Neural crest cell (in vitro differentiated cells): ENCODE data around the gene FOXK1. TPM values are rescaled to one million over a fixed set of nuclear protein-coding genes. Genes with fewer than 3 reads are reported as not detected.
"Not testable (repeated sequence)": the region's sequence is repeated elsewhere in the genome, so short reads cannot be mapped to it uniquely, and the experiment has no call there.

ENCODE experiments used
- DNase-seq: peaks from one replicate; pipeline ENCODE4 v3.0.0; 2021; ENCODE audit warnings: low read depth, mixed read lengths, low spot score
- H3K27ac Mint-ChIP-seq: one replicate; pipeline ENCODE4 v1.8.0; 2021; ENCODE audit warnings: mild to moderate bottlenecking, mixed read lengths; ENCODE audit not compliant: unreplicated experiment
- H3K27me3 Mint-ChIP-seq: 2 replicates; pipeline ENCODE4 v1.8.0; 2021; ENCODE audit warnings: low read depth, mild to moderate bottlenecking, mixed read lengths
- H3K36me3 Mint-ChIP-seq: 2 replicates; pipeline ENCODE4 v1.8.0; 2021; ENCODE audit warnings: low read depth, mild to moderate bottlenecking, mixed read lengths
- H3K4me1 Mint-ChIP-seq: 2 replicates; pipeline ENCODE4 v1.8.0; 2021; ENCODE audit warnings: mixed read lengths
- H3K4me3 Mint-ChIP-seq: one replicate; pipeline ENCODE4 v1.8.0; 2021; ENCODE audit warnings: mild to moderate bottlenecking, mixed read lengths
- H3K9me3 Mint-ChIP-seq: 2 replicates; pipeline ENCODE4 v1.8.0; 2021; ENCODE audit warnings: mixed read lengths
- CTCF ChIP-seq: fragments of 200-600 bp; sonication (generic); conservative IDR thresholded peaks from 2 replicates; pipeline ENCODE4 v1.5.0; 2021; ENCODE audit warnings: antibody characterized with exemption, mild to moderate bottlenecking
- total RNA-seq: library from RNA; stranded (reverse); gene quantifications from 2 replicates; pipeline ENCODE4 v1.2.1, GENCODE V29; 2021

FOXK1 gene
- total RNA-seq, 1 donor from 2014 or later, result 29.1 TPM

GRCh38 chr7:4668510-4668847, 13.6 kb upstream of the FOXK1 start:
- TF ChIP-seq CTCF, result no peak
- DNase-seq, result no peak
- H3K4me3 Mint-ChIP-seq, result no peak overlapping the region
- peaks cover 8% of the 10 kb centered on the region for H3K4me1 Mint-ChIP-seq
- no peaks in the 10 kb centered on the region for H3K36me3 Mint-ChIP-seq
- H3K9me3 Mint-ChIP-seq, result no peaks in the 10 kb centered on the region
- H3K27ac Mint-ChIP-seq, result no peak overlapping the region
- H3K27me3 Mint-ChIP-seq, result no peaks in the 10 kb centered on the region

- H3K9me3 Mint-ChIP-seq, result no peaks in the 10 kb centered on the region
- no peak overlapping the region for H3K4me3 Mint-ChIP-seq
- TF ChIP-seq CTCF, result no peak
- H3K27me3 Mint-ChIP-seq, result no peaks in the 10 kb centered on the region
- peaks cover 4% of the 10 kb centered on the region for H3K4me1 Mint-ChIP-seq
- no peak for DNase-seq
- H3K36me3 Mint-ChIP-seq, result no peaks in the 10 kb centered on the region
- no peak overlapping the region for H3K27ac Mint-ChIP-seq
These were observed 11.3 kb upstream of the FOXK1 start for GRCh38 chr7:4670791-4671190.

- H3K36me3 Mint-ChIP-seq, result no peaks in the 10 kb centered on the region
- H3K4me1 Mint-ChIP-seq, result no peaks in the 10 kb centered on the region
- DNase-seq, result no peak
- no peak for TF ChIP-seq CTCF
- H3K27ac Mint-ChIP-seq, result no peak overlapping the region
- peaks cover 3% of the 10 kb centered on the region for H3K27me3 Mint-ChIP-seq
- H3K4me3 Mint-ChIP-seq, result no peak overlapping the region
- no peaks in the 10 kb centered on the region for H3K9me3 Mint-ChIP-seq
These were observed 6.2 kb upstream of the FOXK1 start for GRCh38 chr7:4675771-4676367.

GRCh38 chr7:4677518-4677917, 4.6 kb upstream of the FOXK1 start:
- not testable (repeated sequence) for H3K27me3 Mint-ChIP-seq, H3K27ac Mint-ChIP-seq, H3K36me3 Mint-ChIP-seq, H3K4me3 Mint-ChIP-seq, DNase-seq, H3K4me1 Mint-ChIP-seq, H3K9me3 Mint-ChIP-seq

- H3K36me3 Mint-ChIP-seq, result no peaks in the 10 kb centered on the region
- TF ChIP-seq CTCF, result no peak
- H3K9me3 Mint-ChIP-seq, result no peaks in the 10 kb centered on the region
These were observed 760 bp upstream of the FOXK1 start for GRCh38 chr7:4681218-4681851.

GRCh38 chr7:4682621-4683042, 537 bp downstream of the FOXK1 start:
- Mint-ChIP-seq H3K27me3 (peaks cover 3% of the 10 kb centered on the region), H3K4me1 (peaks cover 19% of the 10 kb centered on the region), H3K4me3 (peak overlapping the region; percentile 88), H3K36me3 (no peaks in the 10 kb centered on the region), H3K9me3 (no peaks in the 10 kb centered on the region), H3K27ac (no peak overlapping the region)
- no peak for DNase-seq
- no peak for TF ChIP-seq CTCF

More at GRCh38 chr7:4681218-4681851, 760 bp upstream of the FOXK1 start:
- H3K4me1 Mint-ChIP-seq, result peaks cover 18% of the 10 kb centered on the region
- H3K27me3 Mint-ChIP-seq, result peaks cover 3% of the 10 kb centered on the region
- H3K27ac Mint-ChIP-seq, result no peak overlapping the region
- peak overlapping the region; percentile 90 for H3K4me3 Mint-ChIP-seq
- DNase-seq, result no peak
